Stimulated activated naive CD4-positive, alpha-beta T cell (primary cell): Measurements from ENCODE around the gene CERS4.
"Not testable (repeated sequence)": the region's sequence is repeated elsewhere in the genome, so short reads cannot be mapped to it uniquely, and the experiment has no call there.

Experiments
- DNase-seq, 6 experiments: peaks; one replicate each; lab custom pipeline; 2025; lab: John Stamatoyannopoulos, UW

Gene CERS4

GRCh38 chr19:8208922-8209461 lies at the start of gene CERS4:
Gene CERS4, plus strand, starts transcription at chr19:8209370. Its CDS starts 41,707 bp downstream, at chr19:8251077.
- peak; percentile 71 to 91 (median 84) for DNase-seq

GRCh38 chr19:8161135-8161646 lies 48.0 kb upstream of the CERS4 start:
- no peak for DNase-seq

GRCh38 chr19:8163759-8164158 lies 45.4 kb upstream of the CERS4 start:
- DNase-seq, result no peak

GRCh38 chr19:8167985-8168384 lies 41.2 kb upstream of the CERS4 start:
- no peak for DNase-seq

- no peak for DNase-seq
Observed at GRCh38 chr19:8168537-8168936, 40.6 kb upstream of the CERS4 start.

- DNase-seq, result no peak
Observed at GRCh38 chr19:8174706-8175105, 34.5 kb upstream of the CERS4 start.

- no peak for DNase-seq
Observed at GRCh38 chr19:8180018-8180417, 29.2 kb upstream of the CERS4 start.

GRCh38 chr19:8184274-8184673 lies 24.9 kb upstream of the CERS4 start:
- no peak for DNase-seq

GRCh38 chr19:8185343-8186068 lies 23.7 kb upstream of the CERS4 start:
- no peak for DNase-seq

- no peak for DNase-seq
Observed at GRCh38 chr19:8192221-8192820, 16.8 kb upstream of the CERS4 start.

- DNase-seq, result peak in 4 of 6 experiments; percentile 8 to 44 (median 13)
Observed at GRCh38 chr19:8194528-8195267, 14.5 kb upstream of the CERS4 start.

GRCh38 chr19:8196271-8196927 lies 12.8 kb upstream of the CERS4 start:
- DNase-seq, result no peak

- not testable (repeated sequence) for DNase-seq
Observed at GRCh38 chr19:8203288-8204120, 5.7 kb upstream of the CERS4 start.

GRCh38 chr19:8204961-8205360 lies 4.2 kb upstream of the CERS4 start:
- no peak for DNase-seq

GRCh38 chr19:8206147-8207087 lies 2.8 kb upstream of the CERS4 start:
- DNase-seq, result no peak

- not testable (repeated sequence) for DNase-seq
Observed at GRCh38 chr19:8207326-8207725, 1.8 kb upstream of the CERS4 start.

GRCh38 chr19:8208119-8208921 lies 850 bp upstream of the CERS4 start:
- DNase-seq, result peak in 2 of 6 experiments; percentile 57 to 71

- peak; percentile 70 to 91 (median 82) for DNase-seq
Observed at GRCh38 chr19:8209462-8210378, 550 bp downstream of the CERS4 start.
